Loucy (cell line): Measurements from ENCODE around the gene PAX3.

ENCODE experiments used
- H2AFZ ChIP-seq: fragments of 200-600 bp; sonication (generic); 2 replicates; pipeline ENCODE4 v1.6.0; 2016; ENCODE audit warnings: antibody characterized with exemption, mild to moderate bottlenecking, low read length, moderate library complexity
- H3F3A ChIP-seq: fragments of 200-600 bp; 2 replicates; pipeline ENCODE4 v1.6.0; 2016; ENCODE audit warnings: antibody characterized with exemption, low read depth, mild to moderate bottlenecking
- H3K27me3 ChIP-seq: fragments of 200-600 bp; sonication (generic); 2 replicates; pipeline ENCODE4 v1.6.1; 2014; ENCODE audit warnings: low read length, mild to moderate bottlenecking; ENCODE audit not compliant: insufficient read depth, poor library complexity, severe bottlenecking
- H3K36me3 ChIP-seq: fragments of 200-600 bp; sonication (generic); 2 replicates; pipeline ENCODE4 v1.6.1; 2016; ENCODE audit warnings: low read length; ENCODE audit not compliant: insufficient read depth
- H3K4me1 ChIP-seq: fragments of 200-600 bp; sonication (generic); 2 replicates; pipeline ENCODE4 v1.5.1; 2014; ENCODE audit warnings: low read length, mild to moderate bottlenecking; ENCODE audit not compliant: insufficient read depth, poor library complexity, severe bottlenecking
- H3K4me2 ChIP-seq: fragments of 200-600 bp; sonication (generic); 2 replicates; pipeline ENCODE4 v1.6.0; 2014; ENCODE audit warnings: antibody characterized with exemption, low read length, low read depth, mild to moderate bottlenecking; ENCODE audit not compliant: poor library complexity, severe bottlenecking
- H3K4me3 ChIP-seq: fragments of 200-600 bp; sonication (generic); 2 replicates; pipeline ENCODE4 v1.5.1; 2014; ENCODE audit warnings: low read length, mild to moderate bottlenecking, mixed read lengths; ENCODE audit not compliant: poor library complexity, severe bottlenecking
- H3K79me2 ChIP-seq: fragments of 200-600 bp; sonication (generic); 2 replicates; pipeline ENCODE4 v1.6.1; 2014; ENCODE audit warnings: low read length; ENCODE audit not compliant: insufficient read depth
- H3K9ac ChIP-seq: fragments of 200-600 bp; sonication (generic); 2 replicates; pipeline ENCODE4 v1.6.0; 2014; ENCODE audit warnings: mild to moderate bottlenecking, low read depth, low read length, moderate library complexity; ENCODE audit not compliant: poor library complexity, severe bottlenecking
- H3K9me2 ChIP-seq: fragments of 200-600 bp; sonication (generic); replicated peaks from 2 replicates; pipeline ENCODE4 v1.6.1; 2016; ENCODE audit warnings: low read depth, low read length, mixed read lengths
- H3K9me3 ChIP-seq: fragments of 200-600 bp; sonication (generic); 2 replicates; pipeline ENCODE4 v1.6.1; 2014; ENCODE audit warnings: mild to moderate bottlenecking, antibody characterized with exemption, low read length, low read depth; ENCODE audit not compliant: insufficient read depth
- H4K20me1 ChIP-seq: fragments of 200-600 bp; sonication (generic); 2 replicates; pipeline ENCODE4 v1.6.0; 2014; ENCODE audit warnings: antibody characterized with exemption, low read length, mild to moderate bottlenecking; ENCODE audit not compliant: insufficient read depth, poor library complexity, severe bottlenecking
- EZH2phosphoT487 ChIP-seq: fragments of 200-600 bp; IDR thresholded peaks from 2 replicates; pipeline ENCODE4 v1.6.1; 2018; ENCODE audit warnings: antibody characterized with exemption, mild to moderate bottlenecking, moderate library complexity, borderline replicate concordance
- TF ChIP-seq, protein P1 (sequence below): fragments of 200-600 bp; sonication (generic); conservative IDR thresholded peaks from 2 replicates; pipeline ENCODE4 v1.5.1; 2014; ENCODE audit warnings: mild to moderate bottlenecking, antibody characterized with exemption, low read length

The PAX3 gene

DNA sequence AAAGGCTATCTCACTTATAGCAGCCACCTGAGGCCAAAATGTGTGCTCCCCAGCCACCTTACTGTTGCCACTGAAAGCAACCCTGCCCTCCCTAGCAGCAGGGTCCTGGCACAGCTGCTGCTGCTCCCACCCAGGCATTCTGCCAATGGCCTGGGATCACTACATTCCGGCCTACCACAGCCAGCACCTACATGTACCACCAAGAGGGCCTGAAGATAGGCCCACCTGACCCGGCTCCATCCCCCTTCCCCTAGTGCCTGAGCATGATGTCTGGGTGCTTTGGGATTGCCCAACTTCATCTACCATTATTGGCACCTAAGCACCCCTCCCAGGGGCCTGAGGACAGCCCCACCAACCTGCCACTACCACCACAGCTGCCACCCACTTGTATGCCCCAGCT, 34.6 kb upstream of the PAX3 start:
- H3K9me2 ChIP-seq = no peaks in the 10 kb centered on the region
- H3K27me3 ChIP-seq = no peaks in the 10 kb centered on the region
- TF ChIP-seq, protein P1, sequence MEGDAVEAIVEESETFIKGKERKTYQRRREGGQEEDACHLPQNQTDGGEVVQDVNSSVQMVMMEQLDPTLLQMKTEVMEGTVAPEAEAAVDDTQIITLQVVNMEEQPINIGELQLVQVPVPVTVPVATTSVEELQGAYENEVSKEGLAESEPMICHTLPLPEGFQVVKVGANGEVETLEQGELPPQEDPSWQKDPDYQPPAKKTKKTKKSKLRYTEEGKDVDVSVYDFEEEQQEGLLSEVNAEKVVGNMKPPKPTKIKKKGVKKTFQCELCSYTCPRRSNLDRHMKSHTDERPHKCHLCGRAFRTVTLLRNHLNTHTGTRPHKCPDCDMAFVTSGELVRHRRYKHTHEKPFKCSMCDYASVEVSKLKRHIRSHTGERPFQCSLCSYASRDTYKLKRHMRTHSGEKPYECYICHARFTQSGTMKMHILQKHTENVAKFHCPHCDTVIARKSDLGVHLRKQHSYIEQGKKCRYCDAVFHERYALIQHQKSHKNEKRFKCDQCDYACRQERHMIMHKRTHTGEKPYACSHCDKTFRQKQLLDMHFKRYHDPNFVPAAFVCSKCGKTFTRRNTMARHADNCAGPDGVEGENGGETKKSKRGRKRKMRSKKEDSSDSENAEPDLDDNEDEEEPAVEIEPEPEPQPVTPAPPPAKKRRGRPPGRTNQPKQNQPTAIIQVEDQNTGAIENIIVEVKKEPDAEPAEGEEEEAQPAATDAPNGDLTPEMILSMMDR = no peak
- TF ChIP-seq EZH2phosphoT487 = no peak
- H4K20me1 ChIP-seq = no peaks in the 10 kb centered on the region
- H3K79me2 ChIP-seq = no peaks in the 10 kb centered on the region
- no peak overlapping the region for H3K9ac ChIP-seq
- no peaks in the 10 kb centered on the region for H3K4me1 ChIP-seq
- H3F3A ChIP-seq = no peaks in the 10 kb centered on the region
- H2AFZ ChIP-seq = no peak overlapping the region
- H3K4me3 ChIP-seq = no peak overlapping the region
- peaks cover 4% of the 10 kb centered on the region; the same call in 1 of the 2 replicates for H3K9me3 ChIP-seq
- H3K36me3 ChIP-seq = no peaks in the 10 kb centered on the region
- H3K4me2 ChIP-seq = no peak overlapping the region

GRCh38 chr2:222332116-222332515, 33.3 kb upstream of the PAX3 start:
- no peak overlapping the region for H3K4me3 ChIP-seq
- no peaks in the 10 kb centered on the region for H3K27me3 ChIP-seq
- no peak overlapping the region for H2AFZ ChIP-seq
- no peaks in the 10 kb centered on the region for H4K20me1 ChIP-seq
- H3K36me3 ChIP-seq = no peaks in the 10 kb centered on the region
- H3F3A ChIP-seq = no peaks in the 10 kb centered on the region
- H3K9me3 ChIP-seq = peaks cover 4% of the 10 kb centered on the region; the same call in 1 of the 2 replicates
- no peaks in the 10 kb centered on the region for H3K9me2 ChIP-seq
- no peaks in the 10 kb centered on the region for H3K79me2 ChIP-seq
- no peak overlapping the region for H3K4me2 ChIP-seq
- no peaks in the 10 kb centered on the region for H3K4me1 ChIP-seq
- TF ChIP-seq EZH2phosphoT487 = no peak
- TF ChIP-seq, protein P1 = no peak
- no peak overlapping the region for H3K9ac ChIP-seq

GRCh38 chr2:222330910-222331309, 32.1 kb upstream of the PAX3 start:
- H3K4me3 ChIP-seq = no peak overlapping the region
- H3K36me3 ChIP-seq = no peaks in the 10 kb centered on the region
- H3K9me2 ChIP-seq = no peaks in the 10 kb centered on the region
- H4K20me1 ChIP-seq = no peaks in the 10 kb centered on the region
- H3K79me2 ChIP-seq = no peaks in the 10 kb centered on the region
- no peak overlapping the region for H3K9ac ChIP-seq
- H2AFZ ChIP-seq = no peak overlapping the region
- no peak overlapping the region for H3K4me2 ChIP-seq
- H3F3A ChIP-seq = no peaks in the 10 kb centered on the region
- TF ChIP-seq, protein P1 = no peak
- peaks cover 4% of the 10 kb centered on the region; the same call in 1 of the 2 replicates for H3K9me3 ChIP-seq
- H3K4me1 ChIP-seq = no peaks in the 10 kb centered on the region
- no peaks in the 10 kb centered on the region for H3K27me3 ChIP-seq
